Astrocyte (in vitro differentiated cells and primary cell): Measurements from ENCODE around the gene GNG12. TPM values are rescaled to one million over a fixed set of nuclear protein-coding genes. Genes with fewer than 3 reads are reported as not detected.

ENCODE experiments used
- DNase-seq: peaks from one replicate; pipeline ENCODE4 v3.0.0-alpha.2; 2010; ENCODE audit warnings: low read depth
- FAIRE-seq: peaks from 2 replicates; lab custom pipeline; 2011; peaks lifted over from hg19 to GRCh38; lab: Jason Lieb, UNC
- H2AFZ ChIP-seq: 2 replicates; pipeline ENCODE4 v1.6.0; 2012; ENCODE audit warnings: low read depth, low read length, inconsistent platforms
- H3K27ac ChIP-seq: 2 replicates; pipeline ENCODE4 v1.5.1; 2011; ENCODE audit warnings: low read depth, low read length, inconsistent platforms
- H3K27me3 ChIP-seq: 2 replicates; pipeline ENCODE4 v1.6.0; 2011; ENCODE audit warnings: low read length, inconsistent platforms; ENCODE audit not compliant: insufficient read depth
- H3K36me3 ChIP-seq: 2 replicates; pipeline ENCODE4 v1.5.1; 2011; ENCODE audit warnings: low read length, inconsistent platforms; ENCODE audit not compliant: insufficient read depth
- H3K4me1 ChIP-seq: 2 replicates; pipeline ENCODE4 v1.5.1; 2011; ENCODE audit warnings: low read length, inconsistent platforms; ENCODE audit not compliant: insufficient read depth
- H3K4me2 ChIP-seq: 2 replicates; pipeline ENCODE4 v1.6.0; 2012; ENCODE audit warnings: low read length, inconsistent platforms
- H3K4me3 ChIP-seq: 2 replicates; pipeline ENCODE4 v1.5.1; 2011; ENCODE audit warnings: low read depth, mild to moderate bottlenecking, low read length, inconsistent platforms; ENCODE audit not compliant: insufficient read depth
- H3K79me2 ChIP-seq: 2 replicates; pipeline ENCODE4 v1.6.0; 2012; ENCODE audit warnings: mild to moderate bottlenecking, low read length, inconsistent platforms; ENCODE audit not compliant: insufficient read depth
- H3K9ac ChIP-seq: 2 replicates; pipeline ENCODE4 v1.6.0; 2012; ENCODE audit warnings: mild to moderate bottlenecking, low read length, inconsistent platforms
- H3K9me3 ChIP-seq: 2 replicates; pipeline ENCODE4 v1.5.1; 2012; ENCODE audit warnings: low read depth, mild to moderate bottlenecking, low read length, inconsistent platforms; ENCODE audit not compliant: insufficient read depth
- H4K20me1 ChIP-seq: 2 replicates; pipeline ENCODE4 v1.6.0; 2012; ENCODE audit warnings: low read length, inconsistent platforms; ENCODE audit not compliant: insufficient read depth
- H3K27ac Mint-ChIP-seq: one replicate; pipeline ENCODE4 v1.8.0; 2021; ENCODE audit warnings: mild to moderate bottlenecking, mixed read lengths; ENCODE audit not compliant: unreplicated experiment
- H3K27me3 Mint-ChIP-seq: one replicate; pipeline ENCODE4 v1.8.0; 2021; ENCODE audit warnings: low read depth, mixed read lengths; ENCODE audit not compliant: unreplicated experiment
- H3K36me3 Mint-ChIP-seq: one replicate; pipeline ENCODE4 v1.8.0; 2021; ENCODE audit warnings: low read depth, mixed read lengths; ENCODE audit not compliant: unreplicated experiment
- H3K4me1 Mint-ChIP-seq: one replicate; pipeline ENCODE4 v1.8.0; 2021; ENCODE audit warnings: low read depth, mixed read lengths; ENCODE audit not compliant: unreplicated experiment
- H3K4me3 Mint-ChIP-seq: one replicate; pipeline ENCODE4 v1.8.0; 2021; ENCODE audit warnings: mild to moderate bottlenecking, moderate library complexity, mixed read lengths; ENCODE audit not compliant: unreplicated experiment
- H3K9me3 Mint-ChIP-seq: one replicate; pipeline ENCODE4 v1.8.0; 2021; ENCODE audit warnings: mild to moderate bottlenecking, mixed read lengths; ENCODE audit not compliant: unreplicated experiment
- CTCF ChIP-seq: IDR thresholded peaks from 2 replicates; pipeline ENCODE4 v1.5.1; 2011; ENCODE audit warnings: low read depth, mild to moderate bottlenecking, inconsistent platforms, low read length, moderate library complexity; ENCODE audit not compliant: insufficient read depth
- EZH2 ChIP-seq: IDR thresholded peaks from 2 replicates; pipeline ENCODE4 v1.6.1; 2012; ENCODE audit warnings: mild to moderate bottlenecking, low read length, inconsistent platforms; ENCODE audit not compliant: insufficient read depth
- total RNA-seq: library from RNA; stranded (reverse); gene quantifications from 2 replicates; pipeline ENCODE4 v1.2.1, GENCODE V29; 2021

Gene GNG12
- total RNA-seq, 1 donor from 2014 or later, result 101 TPM

DNA sequence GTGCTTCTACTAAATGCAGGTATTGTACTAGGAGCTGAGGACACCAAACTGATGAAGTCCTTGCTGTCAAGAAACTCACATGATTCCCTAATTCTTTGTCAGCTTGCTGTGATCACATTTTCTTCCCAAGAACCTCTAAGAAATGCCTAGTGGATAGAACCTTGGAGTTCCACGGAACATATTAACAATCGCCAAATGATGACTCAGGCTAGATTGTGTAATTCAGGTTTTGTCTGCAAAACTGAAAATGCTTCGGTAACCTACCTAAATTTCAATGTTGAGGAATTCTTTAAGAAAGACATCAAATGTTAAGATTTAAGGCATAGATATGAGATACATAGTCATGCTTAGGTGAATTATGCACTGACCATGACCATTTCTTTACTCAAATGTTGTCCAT, 150.0 kb downstream of the GNG12 start:
- peak overlapping the region; percentile 97 for H3K27ac Mint-ChIP-seq
- H4K20me1 ChIP-seq, result peaks cover 28% of the 10 kb centered on the region

DNA sequence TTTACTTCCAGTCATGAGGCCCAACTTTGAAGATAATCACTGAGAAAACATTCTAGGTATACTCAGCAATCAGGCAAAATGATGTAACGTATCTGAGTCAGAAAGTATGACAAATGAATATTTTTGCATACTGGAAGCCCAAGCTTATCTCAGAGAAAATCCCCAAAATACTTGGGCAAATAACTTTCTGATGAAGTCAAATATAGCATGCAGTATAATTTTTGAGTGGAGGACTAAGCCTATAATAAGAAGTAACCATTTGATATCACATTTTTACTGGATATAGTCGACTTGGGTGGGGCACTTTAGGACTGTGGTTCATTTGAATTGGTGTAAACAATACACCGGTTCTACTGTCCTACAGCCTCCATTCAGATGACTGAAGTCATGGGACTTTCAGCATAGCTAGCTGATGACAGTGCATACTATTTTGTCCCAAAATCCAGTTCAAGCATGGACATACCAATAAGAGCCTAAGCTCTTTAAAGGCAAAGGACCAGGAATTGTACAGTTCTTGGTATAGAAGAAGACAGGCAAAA, 150.5 kb downstream of the GNG12 start:
- peaks cover 26% of the 10 kb centered on the region for H3K79me2 ChIP-seq
- H3K9ac ChIP-seq, result peak overlapping the region; percentile 85
- DNase-seq, result peak; percentile 96
- H3K4me1 ChIP-seq, result peaks cover 22% of the 10 kb centered on the region
- Mint-ChIP-seq H3K27me3 (no peaks in the 10 kb centered on the region), H3K27ac (peak overlapping the region; percentile 78), H3K9me3 (no peaks in the 10 kb centered on the region), H3K36me3 (peaks cover 5% of the 10 kb centered on the region), H3K4me3 (no peak overlapping the region), H3K4me1 (peaks cover 26% of the 10 kb centered on the region)
- H3K9me3 ChIP-seq, result no peaks in the 10 kb centered on the region
- peak overlapping the region; percentile 54 for H3K4me3 ChIP-seq
- H3K4me2 ChIP-seq, result peak overlapping the region; percentile 89
- H3K27me3 ChIP-seq, result no peaks in the 10 kb centered on the region
- peak; percentile 95 for FAIRE-seq
- H3K36me3 ChIP-seq, result peaks cover 7% of the 10 kb centered on the region
- TF ChIP-seq CTCF, result no peak
- no peak for TF ChIP-seq EZH2
- H4K20me1 ChIP-seq, result peaks cover 22% of the 10 kb centered on the region
- H2AFZ ChIP-seq, result no peak overlapping the region
- H3K27ac ChIP-seq, result peak overlapping the region; percentile 93

More for the DNA sequence above, 150.0 kb downstream of the GNG12 start:
- no peaks in the 10 kb centered on the region for H3K9me3 Mint-ChIP-seq
- peak overlapping the region; percentile 93 for H3K27ac ChIP-seq
- no peaks in the 10 kb centered on the region for H3K27me3 Mint-ChIP-seq
- DNase-seq, result peak; percentile 85
- peak overlapping the region; percentile 54 for H3K4me3 ChIP-seq
- peaks cover 7% of the 10 kb centered on the region for H3K36me3 Mint-ChIP-seq
- H3K36me3 ChIP-seq, result peaks cover 13% of the 10 kb centered on the region
- peak; percentile 62 for FAIRE-seq
- H3K4me1 ChIP-seq, result peaks cover 25% of the 10 kb centered on the region
- no peak overlapping the region for H2AFZ ChIP-seq
- peaks cover 28% of the 10 kb centered on the region for H3K4me1 Mint-ChIP-seq
- H3K9ac ChIP-seq, result peak overlapping the region; percentile 85
- H3K4me2 ChIP-seq, result peak overlapping the region; percentile 89
- H3K27me3 ChIP-seq, result no peaks in the 10 kb centered on the region
- no peaks in the 10 kb centered on the region for H3K9me3 ChIP-seq
- TF ChIP-seq CTCF, result no peak
- no peak for TF ChIP-seq EZH2
- peak overlapping the region; percentile 10 for H3K4me3 Mint-ChIP-seq
- H3K79me2 ChIP-seq, result peaks cover 32% of the 10 kb centered on the region

- DNase-seq, result no peak
- Histone ChIP-seq H3K4me3 (no peak overlapping the region), H3K9me3 (no peaks in the 10 kb centered on the region), H3K9ac (no peak overlapping the region), H4K20me1 (peaks cover 2% of the 10 kb centered on the region), H2AFZ (no peak overlapping the region), H3K27me3 (no peaks in the 10 kb centered on the region), H3K36me3 (no peaks in the 10 kb centered on the region), H3K4me1 (peaks cover 21% of the 10 kb centered on the region), H3K79me2 (peaks cover 4% of the 10 kb centered on the region), H3K27ac (no peak overlapping the region), H3K4me2 (no peak overlapping the region)
- Mint-ChIP-seq H3K27me3 (no peaks in the 10 kb centered on the region), H3K27ac (no peak overlapping the region), H3K9me3 (no peaks in the 10 kb centered on the region), H3K4me1 (peaks cover 25% of the 10 kb centered on the region), H3K4me3 (no peak overlapping the region), H3K36me3 (no peaks in the 10 kb centered on the region)
- TF ChIP-seq EZH2, result no peak
- no peak for TF ChIP-seq CTCF
- no peak for FAIRE-seq
Observed at GRCh38 chr1:67680486-67680885, 152.8 kb downstream of the GNG12 start.
